Prostate gland (tissue), 2 donors: ENCODE measurements around the gene SMG5.

Experiments used
- POLR2A ChIP-seq: fragments of 450-650 bp; IDR thresholded peaks from one replicate; pipeline ENCODE4 v1.6.1; 2016; ENCODE audit warnings: antibody characterized with exemption, mild to moderate bottlenecking
- TF ChIP-seq, protein P1 (sequence below), 4 experiments: fragments of 200-600 bp in 2 of 4; fragments of 450-650 bp in 2 of 4; sonication (generic) in 2 of 4; IDR thresholded peaks; 1 replicate in 3 of 4; 2 replicates in 1 of 4; pipeline ENCODE4 v1.5.1; 2016 to 2019; ENCODE audit warnings: antibody characterized with exemption in 4 of 4, mild to moderate bottlenecking in 2 of 4, moderate library complexity in 2 of 4

DNA sequence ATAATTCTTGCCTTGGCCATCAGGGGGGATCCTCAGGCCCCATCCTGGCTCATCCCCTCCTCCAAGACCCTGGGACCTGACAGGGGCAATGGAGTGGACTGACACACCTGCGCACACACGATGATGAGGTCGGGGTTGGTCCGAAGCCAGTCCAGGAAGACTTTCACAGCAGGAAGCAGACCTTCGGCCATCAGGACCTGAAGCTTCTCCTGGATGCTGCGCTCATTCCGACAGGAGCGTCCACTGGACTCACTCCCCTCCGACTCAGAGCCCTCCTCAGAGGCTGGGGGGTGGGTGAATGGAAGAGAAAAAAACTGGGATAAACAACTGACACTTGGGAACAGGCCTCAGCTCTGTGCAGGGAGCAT lies 19.4 kb downstream of the SMG5 start:
- TF ChIP-seq, protein P1, sequence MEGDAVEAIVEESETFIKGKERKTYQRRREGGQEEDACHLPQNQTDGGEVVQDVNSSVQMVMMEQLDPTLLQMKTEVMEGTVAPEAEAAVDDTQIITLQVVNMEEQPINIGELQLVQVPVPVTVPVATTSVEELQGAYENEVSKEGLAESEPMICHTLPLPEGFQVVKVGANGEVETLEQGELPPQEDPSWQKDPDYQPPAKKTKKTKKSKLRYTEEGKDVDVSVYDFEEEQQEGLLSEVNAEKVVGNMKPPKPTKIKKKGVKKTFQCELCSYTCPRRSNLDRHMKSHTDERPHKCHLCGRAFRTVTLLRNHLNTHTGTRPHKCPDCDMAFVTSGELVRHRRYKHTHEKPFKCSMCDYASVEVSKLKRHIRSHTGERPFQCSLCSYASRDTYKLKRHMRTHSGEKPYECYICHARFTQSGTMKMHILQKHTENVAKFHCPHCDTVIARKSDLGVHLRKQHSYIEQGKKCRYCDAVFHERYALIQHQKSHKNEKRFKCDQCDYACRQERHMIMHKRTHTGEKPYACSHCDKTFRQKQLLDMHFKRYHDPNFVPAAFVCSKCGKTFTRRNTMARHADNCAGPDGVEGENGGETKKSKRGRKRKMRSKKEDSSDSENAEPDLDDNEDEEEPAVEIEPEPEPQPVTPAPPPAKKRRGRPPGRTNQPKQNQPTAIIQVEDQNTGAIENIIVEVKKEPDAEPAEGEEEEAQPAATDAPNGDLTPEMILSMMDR (IDR thresholded peaks at IDR 0.05): no peak
- no peak for TF ChIP-seq POLR2A
